Neural crest cell (in vitro differentiated cells): Measurements from ENCODE around the gene DPY19L3. TPM values are rescaled to one million over a fixed set of nuclear protein-coding genes. Genes with fewer than 3 reads are reported as not detected.
A peak's percentile ranks its signal among the peaks of the same experiment; 100 is the strongest.
"Not testable (repeated sequence)": the region's sequence is repeated elsewhere in the genome, so short reads cannot be mapped to it uniquely, and the experiment has no call there.

Experiments used
- DNase-seq: peaks from one replicate; pipeline ENCODE4 v3.0.0; 2021; ENCODE audit warnings: low read depth, mixed read lengths, low spot score
- H3K27ac Mint-ChIP-seq: one replicate; pipeline ENCODE4 v1.8.0; 2021; ENCODE audit warnings: mild to moderate bottlenecking, mixed read lengths; ENCODE audit not compliant: unreplicated experiment
- H3K27me3 Mint-ChIP-seq: 2 replicates; pipeline ENCODE4 v1.8.0; 2021; ENCODE audit warnings: low read depth, mild to moderate bottlenecking, mixed read lengths
- H3K36me3 Mint-ChIP-seq: 2 replicates; pipeline ENCODE4 v1.8.0; 2021; ENCODE audit warnings: low read depth, mild to moderate bottlenecking, mixed read lengths
- H3K4me1 Mint-ChIP-seq: 2 replicates; pipeline ENCODE4 v1.8.0; 2021; ENCODE audit warnings: mixed read lengths
- H3K4me3 Mint-ChIP-seq: one replicate; pipeline ENCODE4 v1.8.0; 2021; ENCODE audit warnings: mild to moderate bottlenecking, mixed read lengths
- H3K9me3 Mint-ChIP-seq: 2 replicates; pipeline ENCODE4 v1.8.0; 2021; ENCODE audit warnings: mixed read lengths
- CTCF ChIP-seq: fragments of 200-600 bp; sonication (generic); conservative IDR thresholded peaks from 2 replicates; pipeline ENCODE4 v1.5.0; 2021; ENCODE audit warnings: antibody characterized with exemption, mild to moderate bottlenecking
- total RNA-seq: library from RNA; stranded (reverse); gene quantifications from 2 replicates; pipeline ENCODE4 v1.2.1, GENCODE V29; 2021

DPY19L3 gene
- total RNA-seq, 1 donor from 2014 or later: 108 TPM

DNA sequence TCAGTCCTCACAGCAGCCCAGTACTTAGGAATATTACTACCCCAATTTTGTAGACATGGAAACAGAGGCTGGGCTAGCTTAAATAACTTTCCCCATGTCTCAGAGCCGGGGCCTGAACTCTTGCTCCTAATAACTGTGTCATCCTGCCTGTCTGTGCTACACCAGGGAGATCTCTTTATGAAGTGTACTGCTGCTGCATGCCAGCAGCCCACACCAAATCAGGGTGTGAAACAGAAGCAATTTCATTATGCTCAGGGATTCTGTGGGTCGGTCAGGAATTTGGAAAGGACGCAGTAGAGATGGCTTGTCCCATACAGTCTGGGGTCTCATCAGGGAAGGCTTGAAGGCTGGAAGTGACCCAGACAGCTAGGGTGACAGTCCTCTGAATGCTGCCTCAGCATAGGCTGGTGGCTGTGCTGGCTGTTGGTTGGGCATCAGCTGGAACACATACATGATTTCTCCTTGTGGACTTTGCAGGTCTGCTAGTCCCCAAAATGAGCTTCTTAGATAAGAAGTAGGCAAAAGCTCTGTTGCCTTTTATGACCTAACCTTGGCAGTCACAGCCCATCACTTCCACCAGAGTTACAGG is 37.5 kb upstream of the DPY19L3 start:
- DNase-seq: no peak
- H3K9me3 Mint-ChIP-seq: no peaks in the 10 kb centered on the region
- no peaks in the 10 kb centered on the region for H3K4me1 Mint-ChIP-seq
- no peak for TF ChIP-seq CTCF
- no peaks in the 10 kb centered on the region for H3K27me3 Mint-ChIP-seq
- peaks cover 32% of the 10 kb centered on the region for H3K36me3 Mint-ChIP-seq
- no peak overlapping the region for H3K27ac Mint-ChIP-seq
- no peak overlapping the region for H3K4me3 Mint-ChIP-seq

DNA sequence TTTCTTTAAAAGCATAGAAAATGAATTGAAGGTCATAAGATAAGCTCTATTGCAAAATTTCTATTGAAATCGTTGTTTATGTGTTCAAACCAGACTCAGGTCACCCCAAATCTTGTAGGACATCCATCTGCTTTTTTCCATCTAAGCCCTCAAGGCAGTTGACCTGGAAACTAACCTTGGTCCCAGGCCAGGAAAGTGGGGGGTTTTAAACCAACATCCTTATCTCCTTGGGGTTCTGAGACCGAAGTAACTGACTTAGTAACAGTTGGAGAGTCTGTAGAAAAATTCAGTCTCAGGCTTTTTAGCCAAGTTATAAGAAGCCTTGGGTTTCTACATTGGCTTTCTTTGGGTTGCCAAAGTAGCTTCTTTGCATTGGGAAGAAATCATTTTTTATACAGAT is 36.8 kb upstream of the DPY19L3 start:
- no peak for TF ChIP-seq CTCF
- peaks cover 39% of the 10 kb centered on the region for H3K36me3 Mint-ChIP-seq
- H3K4me3 Mint-ChIP-seq: no peak overlapping the region
- H3K9me3 Mint-ChIP-seq: no peaks in the 10 kb centered on the region
- H3K27ac Mint-ChIP-seq: no peak overlapping the region
- H3K27me3 Mint-ChIP-seq: no peaks in the 10 kb centered on the region
- peaks cover 4% of the 10 kb centered on the region for H3K4me1 Mint-ChIP-seq
- DNase-seq: no peak

GRCh38 chr19:32372726-32373517 is 32.6 kb upstream of the DPY19L3 start:
- Mint-ChIP-seq H3K27ac (no peak overlapping the region), H3K4me1 (peaks cover 6% of the 10 kb centered on the region), H3K4me3 (no peak overlapping the region), H3K27me3 (no peaks in the 10 kb centered on the region), H3K9me3 (peaks cover 3% of the 10 kb centered on the region), H3K36me3 (peaks cover 30% of the 10 kb centered on the region)
- TF ChIP-seq CTCF: no peak
- no peak for DNase-seq

GRCh38 chr19:32373585-32374295 is 31.8 kb upstream of the DPY19L3 start:
- TF ChIP-seq CTCF: no peak
- Mint-ChIP-seq H3K27me3 (no peaks in the 10 kb centered on the region), H3K4me3 (no peak overlapping the region), H3K36me3 (peaks cover 30% of the 10 kb centered on the region), H3K4me1 (peaks cover 6% of the 10 kb centered on the region), H3K9me3 (peaks cover 3% of the 10 kb centered on the region), H3K27ac (no peak overlapping the region)
- DNase-seq: no peak

GRCh38 chr19:32374362-32374761 is 31.2 kb upstream of the DPY19L3 start:
- not testable (repeated sequence) for H3K9me3 Mint-ChIP-seq, H3K27ac Mint-ChIP-seq, H3K4me3 Mint-ChIP-seq, DNase-seq, H3K27me3 Mint-ChIP-seq, H3K4me1 Mint-ChIP-seq
- peaks cover 30% of the 10 kb centered on the region for H3K36me3 Mint-ChIP-seq

DNA sequence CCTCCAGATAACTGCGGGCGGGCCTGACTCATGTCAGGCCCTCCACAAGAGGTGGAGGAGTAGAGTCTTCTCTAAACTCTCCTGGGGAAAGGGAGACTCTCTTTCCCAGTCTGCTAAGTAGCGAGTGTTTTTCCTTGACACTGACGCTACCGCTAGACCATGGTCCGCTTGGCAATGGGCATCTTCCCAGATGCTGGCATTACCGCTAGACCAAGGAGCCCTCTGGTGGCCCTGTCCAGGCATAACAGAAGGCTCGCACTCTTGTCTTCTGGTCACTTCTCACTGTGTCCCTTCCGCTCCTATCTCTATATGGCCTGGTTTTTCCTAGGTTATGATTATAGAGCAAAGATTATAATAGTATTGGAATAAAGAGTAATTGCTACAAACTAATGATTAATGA is 28.5 kb upstream of the DPY19L3 start:
- peak; percentile 54 for TF ChIP-seq CTCF
- H3K36me3 Mint-ChIP-seq: peaks cover 27% of the 10 kb centered on the region
- not testable (repeated sequence) for H3K27me3 Mint-ChIP-seq, DNase-seq, H3K4me3 Mint-ChIP-seq, H3K9me3 Mint-ChIP-seq, H3K4me1 Mint-ChIP-seq, H3K27ac Mint-ChIP-seq
